HG02938 (cell line): ENCODE results near the gene MRO.
"Not testable (repeated sequence)": the region's sequence is repeated elsewhere in the genome, so short reads cannot be mapped to it uniquely, and the experiment has no call there.

ENCODE experiments used
- ATAC-seq: cut with Tn5 transposase; IDR thresholded peaks from one replicate; pipeline ENCODE4 v1.9.1; 2021; ENCODE audit warnings: mild to moderate bottlenecking, moderate library complexity; ENCODE audit not compliant: unreplicated experiment

MRO gene

GRCh38 chr18:50836521-50836957 is 16.7 kb upstream of the MRO start:
- no peak for ATAC-seq

- not testable (repeated sequence) for ATAC-seq
Observed at GRCh38 chr18:50833496-50833895, 13.7 kb upstream of the MRO start.

- ATAC-seq = peak; percentile 54
Observed at GRCh38 chr18:50832754-50833153, 12.9 kb upstream of the MRO start.

- ATAC-seq = peak; percentile 63
Observed at GRCh38 chr18:50830544-50830943, 10.7 kb upstream of the MRO start.

- ATAC-seq = no peak
Observed at GRCh38 chr18:50829644-50830043, 9.8 kb upstream of the MRO start.

DNA sequence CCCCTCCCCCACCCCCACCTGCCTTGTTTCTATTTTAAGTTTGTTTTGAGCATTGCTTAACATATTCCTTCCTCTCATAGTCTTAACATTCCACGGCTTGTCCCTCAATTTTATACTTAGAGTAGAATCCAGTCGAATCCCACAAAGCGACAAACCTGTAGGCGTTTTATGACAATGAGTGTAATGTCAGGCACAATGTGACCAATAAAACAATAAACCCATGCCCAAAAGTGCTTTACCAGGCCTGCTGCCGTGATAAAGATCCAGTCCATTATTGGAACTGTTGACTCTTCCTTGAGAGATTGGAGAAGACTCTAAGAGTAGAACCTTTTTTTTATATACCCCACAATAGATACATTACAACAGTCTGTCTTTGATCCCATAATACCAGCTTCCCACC is 6.2 kb upstream of the MRO start:
- ATAC-seq = no peak

DNA sequence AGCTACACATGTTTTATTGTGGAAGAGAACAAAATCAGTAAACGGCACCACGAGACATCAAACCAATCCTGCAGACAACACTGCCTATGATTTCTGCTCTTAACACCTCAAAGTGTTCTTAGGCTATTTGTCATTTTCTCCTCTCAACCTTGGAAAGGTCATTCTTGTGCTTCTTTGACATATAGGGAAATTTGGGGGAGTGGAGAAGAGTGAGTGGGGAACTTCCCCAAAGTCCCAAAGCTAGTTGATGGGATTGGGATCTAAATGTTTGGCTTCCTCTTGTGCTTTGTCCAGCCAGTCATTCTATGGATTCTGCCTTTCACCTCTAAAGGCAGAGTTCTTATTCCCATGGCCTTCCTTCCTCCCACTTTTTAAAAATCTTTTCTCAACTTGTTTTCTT is 5.8 kb upstream of the MRO start:
- ATAC-seq = no peak

GRCh38 chr18:50822756-50823155 is 2.9 kb upstream of the MRO start:
- no peak for ATAC-seq

- ATAC-seq = no peak
Observed at GRCh38 chr18:50820901-50821520, 1.2 kb upstream of the MRO start.

GRCh38 chr18:50819027-50819727 is 639 bp downstream of the MRO start:
- ATAC-seq = no peak

DNA sequence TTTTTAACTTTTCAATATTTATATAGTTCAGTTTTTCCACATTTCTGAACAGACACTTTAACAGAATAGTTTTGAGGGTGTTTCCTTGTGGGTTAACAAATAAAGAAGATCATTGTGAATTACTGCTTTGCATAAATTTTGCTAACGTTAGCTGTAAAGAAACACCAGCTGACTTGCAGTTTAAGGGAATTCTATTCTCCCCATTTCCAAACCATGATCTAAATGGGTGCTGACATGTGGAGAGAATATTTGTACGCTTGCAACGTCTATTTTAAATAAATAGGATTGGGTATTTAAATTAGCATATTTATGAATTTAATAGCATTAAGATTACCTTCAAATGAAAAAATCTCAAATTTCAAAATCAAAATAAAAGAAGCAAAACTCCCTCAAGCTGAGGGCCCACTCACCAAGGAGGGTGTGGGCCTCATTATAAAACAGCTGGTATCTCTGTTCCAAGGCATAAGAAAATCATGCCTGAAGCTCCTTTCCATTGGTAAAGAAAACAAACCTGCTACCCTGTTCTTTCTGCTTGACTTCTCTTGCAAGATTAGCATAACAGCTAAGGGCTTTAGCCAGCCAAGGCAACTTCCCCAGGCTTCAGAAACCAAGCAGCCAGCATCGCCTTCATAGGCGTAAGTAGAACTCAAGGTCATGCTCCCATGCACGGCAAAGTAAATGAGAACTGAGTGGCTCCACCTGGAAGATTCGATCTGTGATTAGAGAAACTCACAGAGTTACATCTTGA is 3.2 kb downstream of the MRO start:
- no peak for ATAC-seq

DNA sequence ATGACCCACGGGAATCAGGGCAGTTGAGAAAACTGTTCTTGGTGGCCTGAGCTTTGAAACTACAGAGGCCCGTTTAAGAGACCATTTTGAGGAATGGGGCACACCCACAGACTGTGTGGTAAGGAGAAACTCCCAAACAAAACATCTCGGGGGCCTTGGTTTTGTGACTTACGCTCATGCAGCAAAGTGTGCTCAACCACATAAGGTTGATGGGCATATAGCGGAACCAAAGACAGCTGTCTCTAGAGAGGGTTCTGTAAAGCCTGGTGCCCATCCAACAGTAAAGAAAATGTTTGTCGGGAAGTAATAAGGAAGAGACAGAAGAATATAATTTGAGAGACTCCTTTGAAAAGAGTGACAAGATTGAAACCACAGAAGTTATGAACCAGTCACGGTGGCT is 5.4 kb downstream of the MRO start:
- no peak for ATAC-seq

GRCh38 chr18:50813353-50813752 is 6.5 kb downstream of the MRO start:
- ATAC-seq = no peak

GRCh38 chr18:50812834-50813233 is 7.0 kb downstream of the MRO start:
- no peak for ATAC-seq

DNA sequence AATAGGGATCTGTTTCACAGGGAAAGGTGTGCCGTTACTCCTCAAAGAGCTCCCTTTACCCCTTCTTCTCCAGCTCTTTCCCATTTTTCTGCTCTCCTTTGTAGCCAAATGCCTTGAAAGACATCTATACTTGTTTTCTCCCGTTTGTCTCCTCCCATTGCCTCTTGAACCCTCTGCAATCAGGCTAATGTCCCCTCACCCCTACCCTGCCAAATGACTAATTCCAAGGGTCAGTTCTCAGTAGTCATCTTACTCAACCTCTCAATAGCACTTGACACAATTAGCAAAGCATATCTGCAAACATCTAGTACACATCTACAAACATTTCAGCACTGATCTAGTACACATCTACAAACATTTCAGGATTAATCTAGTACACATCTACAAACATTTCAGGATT is 12.6 kb downstream of the MRO start:
- ATAC-seq = no peak

DNA sequence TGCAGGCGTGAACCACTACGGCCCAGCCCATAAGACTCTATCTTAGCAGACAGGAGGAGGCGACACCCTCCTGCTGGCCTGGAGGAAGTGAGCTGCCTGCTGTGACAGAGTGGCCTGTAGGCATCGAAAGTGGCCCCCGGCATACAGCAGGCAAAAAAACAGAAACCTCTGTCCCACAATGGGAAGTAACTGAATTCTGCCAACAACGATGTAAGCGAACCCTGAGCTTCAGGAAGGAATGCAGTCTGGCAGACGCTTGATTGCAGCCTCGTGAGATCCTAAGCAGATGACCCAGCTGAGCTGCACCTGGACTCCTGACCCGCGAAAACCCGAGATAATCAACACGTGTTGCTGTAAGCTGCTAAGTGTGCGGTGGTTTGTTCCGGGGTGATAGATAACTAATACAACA is 13.6 kb downstream of the MRO start:
- no peak for ATAC-seq

DNA sequence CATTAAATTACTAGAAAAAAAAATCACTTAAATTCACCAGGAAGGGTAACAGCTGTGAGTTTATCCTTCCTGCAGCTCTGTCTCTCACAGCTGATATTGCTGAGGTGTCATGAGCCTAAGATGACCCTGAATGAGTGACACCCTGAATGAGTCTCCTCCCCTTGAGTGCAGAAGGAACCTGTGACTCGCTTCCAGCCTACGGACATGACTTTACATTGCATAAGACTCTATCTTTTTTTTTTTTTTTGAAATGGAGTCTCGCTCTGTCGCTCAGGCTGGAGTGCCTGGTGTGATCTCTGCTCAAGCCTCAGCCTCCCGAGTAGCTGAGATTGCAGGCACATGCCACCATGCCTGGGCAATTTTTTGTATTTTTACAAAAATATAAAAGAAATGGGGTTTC is 14.1 kb downstream of the MRO start:
- ATAC-seq = no peak

- no peak for ATAC-seq
Observed at GRCh38 chr18:50803592-50803991, 16.2 kb downstream of the MRO start.

DNA sequence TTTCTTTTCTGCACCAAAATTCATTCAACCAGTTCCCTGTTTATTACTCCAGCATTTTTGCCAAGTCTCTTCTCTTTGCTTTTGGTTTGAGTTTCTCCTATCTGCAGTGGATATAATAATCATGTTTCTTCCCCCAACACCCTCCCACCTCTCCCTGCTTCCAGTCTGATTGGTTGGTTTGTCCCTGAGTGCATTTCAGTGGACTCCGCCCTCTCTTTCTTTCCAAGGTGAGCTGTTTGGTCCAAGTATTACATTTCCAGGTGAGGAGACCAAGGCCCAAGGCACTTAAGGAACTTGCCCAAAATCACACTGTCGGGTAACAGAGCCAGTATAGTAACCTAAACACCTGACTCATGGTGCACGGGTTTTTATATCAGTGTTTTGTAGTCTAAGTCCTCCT is 17.7 kb downstream of the MRO start:
- ATAC-seq = no peak

GRCh38 chr18:50797142-50797541 is 22.7 kb downstream of the MRO start:
- no peak for ATAC-seq

DNA sequence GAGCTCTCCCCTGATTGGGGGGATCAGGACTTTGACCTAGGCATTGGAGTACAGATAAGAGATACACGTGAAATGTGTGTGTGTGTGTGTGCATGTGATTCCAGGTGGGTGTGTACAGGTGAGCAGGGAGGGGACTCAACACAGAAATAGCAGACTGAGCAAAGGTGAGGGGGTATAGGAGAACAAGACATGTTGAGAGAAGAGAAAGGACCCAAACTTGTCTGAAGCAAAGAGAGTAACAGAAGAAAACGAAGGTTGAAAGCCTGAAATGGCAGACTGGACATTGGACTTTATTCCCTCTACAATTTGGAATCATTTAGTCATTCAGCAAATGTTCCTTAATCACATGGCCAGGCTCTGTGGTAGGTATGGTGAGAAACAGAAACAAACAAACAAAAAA is 23.3 kb downstream of the MRO start:
- no peak for ATAC-seq
